Central memory CD8-positive, alpha-beta T cell (primary cell): Measurements from ENCODE around the gene STRN4.

Experiments
- ATAC-seq: fragments of 150-1000 bp; cut with Tn5 transposase; replicated peaks from 2 replicates; pipeline ENCODE4 v1.10.0; 2022; ENCODE audit warnings: mild to moderate bottlenecking, moderate FRiP score, moderate number of reproducible peaks; ENCODE audit not compliant: poor library complexity, severe bottlenecking; ENCODE audit errors: extremely low read depth
- DNase-seq, 2 donors: peaks; one replicate each; pipeline ENCODE4 v3.0.0; 2021; ENCODE audit warnings: low spot score in 2 of 2
- H3K27ac Mint-ChIP-seq: one replicate; pipeline ENCODE4 v1.8.0; 2022; ENCODE audit warnings: low read depth, mild to moderate bottlenecking, moderate library complexity, mixed read lengths
- H3K27me3 Mint-ChIP-seq: one replicate; pipeline ENCODE4 v1.8.0; 2022; ENCODE audit warnings: mixed read lengths
- H3K36me3 Mint-ChIP-seq: one replicate; pipeline ENCODE4 v1.8.0; 2022; ENCODE audit warnings: mild to moderate bottlenecking, moderate library complexity, mixed read lengths; ENCODE audit not compliant: insufficient read depth
- H3K4me1 Mint-ChIP-seq: one replicate; pipeline ENCODE4 v1.8.0; 2022; ENCODE audit warnings: mixed read lengths
- H3K4me3 Mint-ChIP-seq: one replicate; pipeline ENCODE4 v1.8.0; 2022; ENCODE audit warnings: mild to moderate bottlenecking, moderate library complexity, mixed read lengths
- H3K9me3 Mint-ChIP-seq: one replicate; pipeline ENCODE4 v1.8.0; 2022; ENCODE audit warnings: mixed read lengths

Gene STRN4

GRCh38 chr19:46731584-46731983, 14.7 kb downstream of the STRN4 start:
- ATAC-seq (no peak), DNase-seq (no peak)
- Mint-ChIP-seq H3K27ac (peak overlapping the region; percentile 38), H3K4me3 (no peak overlapping the region), H3K27me3 (no peaks in the 10 kb centered on the region), H3K9me3 (no peaks in the 10 kb centered on the region), H3K36me3 (peaks cover 47% of the 10 kb centered on the region), H3K4me1 (peaks cover 24% of the 10 kb centered on the region)

GRCh38 chr19:46731007-46731501, 15.2 kb downstream of the STRN4 start:
- Mint-ChIP-seq H3K4me1 (peaks cover 27% of the 10 kb centered on the region), H3K27ac (peak overlapping the region; percentile 38), H3K9me3 (no peaks in the 10 kb centered on the region), H3K36me3 (peaks cover 47% of the 10 kb centered on the region), H3K4me3 (no peak overlapping the region), H3K27me3 (no peaks in the 10 kb centered on the region)
- no peak for DNase-seq
- ATAC-seq = no peak

GRCh38 chr19:46730595-46730994, 15.7 kb downstream of the STRN4 start:
- H3K4me1 Mint-ChIP-seq = peaks cover 30% of the 10 kb centered on the region
- no peak overlapping the region for H3K4me3 Mint-ChIP-seq
- H3K36me3 Mint-ChIP-seq = peaks cover 46% of the 10 kb centered on the region
- no peak for ATAC-seq
- peak overlapping the region; percentile 38 for H3K27ac Mint-ChIP-seq
- no peak for DNase-seq
- H3K27me3 Mint-ChIP-seq = no peaks in the 10 kb centered on the region
- no peaks in the 10 kb centered on the region for H3K9me3 Mint-ChIP-seq

GRCh38 chr19:46730187-46730586, 16.1 kb downstream of the STRN4 start:
- Mint-ChIP-seq H3K4me1 (peaks cover 30% of the 10 kb centered on the region), H3K9me3 (no peaks in the 10 kb centered on the region), H3K27ac (no peak overlapping the region), H3K27me3 (no peaks in the 10 kb centered on the region), H3K36me3 (peaks cover 43% of the 10 kb centered on the region), H3K4me3 (no peak overlapping the region)
- no peak for DNase-seq
- ATAC-seq = no peak

DNA sequence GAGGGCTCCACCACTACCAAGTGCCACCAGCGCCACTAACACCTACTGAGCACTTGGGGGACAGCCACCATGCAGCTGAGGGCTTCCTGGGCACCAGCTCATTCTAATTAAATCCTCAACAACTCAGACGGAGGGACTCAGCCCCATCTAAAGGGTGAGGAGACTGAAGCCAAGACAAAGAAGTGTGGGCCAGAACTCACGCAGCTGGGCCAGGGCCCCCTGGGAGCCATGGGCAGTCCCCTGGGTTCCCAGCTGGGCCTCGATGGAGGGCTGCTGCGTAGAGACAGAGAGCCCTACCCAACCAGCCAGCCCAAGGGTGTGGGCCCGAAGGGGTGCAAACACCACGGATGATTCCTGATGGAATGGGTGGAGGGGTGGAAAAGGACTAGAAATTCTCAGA, 16.6 kb downstream of the STRN4 start:
- Mint-ChIP-seq H3K36me3 (peaks cover 42% of the 10 kb centered on the region), H3K27me3 (no peaks in the 10 kb centered on the region), H3K9me3 (no peaks in the 10 kb centered on the region), H3K27ac (no peak overlapping the region), H3K4me1 (peaks cover 30% of the 10 kb centered on the region), H3K4me3 (no peak overlapping the region)
- DNase-seq = no peak
- ATAC-seq = no peak

GRCh38 chr19:46728693-46729339, 17.4 kb downstream of the STRN4 start:
- no peak overlapping the region for H3K4me3 Mint-ChIP-seq
- peaks cover 30% of the 10 kb centered on the region for H3K4me1 Mint-ChIP-seq
- no peaks in the 10 kb centered on the region for H3K27me3 Mint-ChIP-seq
- H3K9me3 Mint-ChIP-seq = no peaks in the 10 kb centered on the region
- H3K36me3 Mint-ChIP-seq = peaks cover 43% of the 10 kb centered on the region
- no peak overlapping the region for H3K27ac Mint-ChIP-seq
- DNase-seq (peak; percentile 71 to 81), ATAC-seq (peak; percentile 89)

DNA sequence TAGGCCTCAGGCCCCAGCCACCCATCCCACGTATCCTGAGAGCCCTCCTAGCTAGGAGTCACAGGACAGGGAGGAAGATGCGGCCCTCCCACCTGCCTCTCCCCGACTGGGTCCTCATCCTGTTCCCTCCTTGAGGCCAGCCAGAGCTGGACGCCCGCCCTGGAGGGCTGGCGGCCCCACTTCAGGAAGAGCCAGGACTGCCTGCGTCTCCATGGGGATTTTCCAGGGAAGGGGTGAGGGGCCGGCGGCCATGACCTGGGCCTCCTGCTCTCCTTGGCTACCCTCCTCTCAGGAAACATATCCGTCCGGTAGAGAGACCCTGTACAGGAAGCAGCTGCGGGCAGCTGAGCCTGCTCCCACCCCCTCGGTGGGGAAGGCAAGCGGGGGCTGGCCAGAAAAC, 18.0 kb downstream of the STRN4 start:
- H3K36me3 Mint-ChIP-seq = peaks cover 39% of the 10 kb centered on the region
- no peak for DNase-seq
- H3K4me3 Mint-ChIP-seq = no peak overlapping the region
- no peak for ATAC-seq
- peaks cover 30% of the 10 kb centered on the region for H3K4me1 Mint-ChIP-seq
- no peaks in the 10 kb centered on the region for H3K27me3 Mint-ChIP-seq
- H3K9me3 Mint-ChIP-seq = no peaks in the 10 kb centered on the region
- no peak overlapping the region for H3K27ac Mint-ChIP-seq

GRCh38 chr19:46727757-46728156, 18.5 kb downstream of the STRN4 start:
- H3K4me1 Mint-ChIP-seq = peaks cover 30% of the 10 kb centered on the region
- ATAC-seq (no peak), DNase-seq (no peak)
- H3K27me3 Mint-ChIP-seq = no peaks in the 10 kb centered on the region
- peaks cover 40% of the 10 kb centered on the region for H3K36me3 Mint-ChIP-seq
- H3K9me3 Mint-ChIP-seq = no peaks in the 10 kb centered on the region
- no peak overlapping the region for H3K4me3 Mint-ChIP-seq
- H3K27ac Mint-ChIP-seq = no peak overlapping the region

DNA sequence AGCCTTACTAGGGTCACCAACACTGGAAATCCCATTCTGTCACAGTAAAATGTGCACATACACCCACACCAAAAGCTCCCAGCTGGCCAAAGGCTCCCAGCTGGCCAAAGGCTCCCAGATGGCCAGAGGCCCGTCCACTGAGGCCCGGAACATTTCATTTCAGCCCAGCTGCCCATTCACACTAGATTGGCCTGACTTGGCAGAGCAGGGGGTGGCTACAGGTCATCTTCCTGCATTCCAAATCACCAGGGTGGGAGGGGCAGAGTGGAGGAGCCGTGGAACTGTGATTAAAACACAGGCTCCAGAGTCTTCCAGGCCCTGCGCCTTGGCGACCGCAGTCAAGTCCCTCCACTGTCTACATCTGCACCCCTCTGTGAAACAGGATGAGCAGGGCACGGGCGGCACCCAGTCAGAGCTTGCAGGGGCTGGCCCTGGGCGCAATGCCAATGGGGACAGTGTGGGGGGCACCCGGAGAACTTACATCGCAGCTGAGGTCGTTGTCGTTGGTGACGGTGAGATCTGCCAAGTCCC, 19.2 kb downstream of the STRN4 start:
- no peak overlapping the region for H3K4me3 Mint-ChIP-seq
- no peaks in the 10 kb centered on the region for H3K27me3 Mint-ChIP-seq
- ATAC-seq (no peak), DNase-seq (no peak)
- no peaks in the 10 kb centered on the region for H3K9me3 Mint-ChIP-seq
- H3K36me3 Mint-ChIP-seq = peaks cover 40% of the 10 kb centered on the region
- H3K4me1 Mint-ChIP-seq = peaks cover 31% of the 10 kb centered on the region
- no peak overlapping the region for H3K27ac Mint-ChIP-seq

DNA sequence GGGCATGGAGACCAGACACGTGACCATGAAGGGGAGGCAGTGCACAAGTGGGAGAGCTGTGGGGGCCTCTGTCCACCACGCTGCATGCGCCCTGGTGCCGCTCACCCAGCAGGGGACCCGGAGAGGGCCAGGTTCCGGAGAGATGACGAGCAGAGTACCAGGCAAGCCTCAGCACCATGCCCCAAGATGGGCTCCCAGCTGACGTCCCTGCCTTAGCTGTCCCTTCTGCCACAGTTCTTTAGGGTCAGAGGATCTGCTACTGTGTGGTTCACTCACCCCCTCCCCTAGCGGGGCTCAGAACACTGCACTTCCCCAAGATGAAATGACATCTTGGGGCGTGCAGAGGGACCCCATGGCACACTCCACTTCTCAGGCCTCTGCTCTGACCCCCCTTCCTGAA, 19.7 kb downstream of the STRN4 start:
- ATAC-seq (no peak), DNase-seq (no peak)
- Mint-ChIP-seq H3K9me3 (no peaks in the 10 kb centered on the region), H3K27me3 (no peaks in the 10 kb centered on the region), H3K36me3 (peaks cover 40% of the 10 kb centered on the region), H3K4me3 (no peak overlapping the region), H3K27ac (peak overlapping the region; percentile 22), H3K4me1 (peaks cover 28% of the 10 kb centered on the region)

DNA sequence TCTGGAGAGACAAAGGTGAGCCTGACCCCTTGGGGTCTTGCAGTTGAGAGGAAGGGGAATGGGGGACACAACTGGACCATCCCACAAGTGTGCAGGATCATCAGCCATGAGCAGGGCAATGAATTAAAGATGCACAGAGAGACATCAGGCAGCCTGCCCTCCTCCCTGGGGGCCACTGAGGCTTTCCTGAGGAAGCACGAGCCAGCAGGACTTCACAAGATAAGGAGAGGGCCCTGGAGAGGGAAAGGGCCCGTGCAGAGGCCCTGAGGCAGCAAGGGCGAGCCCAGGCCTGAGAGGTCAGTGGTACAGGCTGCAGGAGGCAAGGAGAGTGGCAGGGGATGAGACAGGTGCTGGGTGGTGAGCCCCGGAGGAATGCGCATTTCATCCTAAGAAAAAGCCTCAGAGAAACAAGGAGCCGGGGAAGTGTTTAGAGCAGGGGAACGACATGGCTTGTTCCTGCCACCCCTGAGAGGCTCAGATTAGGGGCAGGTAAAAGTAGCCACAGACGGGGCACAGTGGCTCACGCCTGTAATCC, 20.3 kb downstream of the STRN4 start:
- no peaks in the 10 kb centered on the region for H3K27me3 Mint-ChIP-seq
- ATAC-seq (no peak), DNase-seq (no peak)
- H3K4me1 Mint-ChIP-seq = peaks cover 28% of the 10 kb centered on the region
- peaks cover 38% of the 10 kb centered on the region for H3K36me3 Mint-ChIP-seq
- peak overlapping the region; percentile 22 for H3K27ac Mint-ChIP-seq
- no peak overlapping the region for H3K4me3 Mint-ChIP-seq
- H3K9me3 Mint-ChIP-seq = no peaks in the 10 kb centered on the region

DNA sequence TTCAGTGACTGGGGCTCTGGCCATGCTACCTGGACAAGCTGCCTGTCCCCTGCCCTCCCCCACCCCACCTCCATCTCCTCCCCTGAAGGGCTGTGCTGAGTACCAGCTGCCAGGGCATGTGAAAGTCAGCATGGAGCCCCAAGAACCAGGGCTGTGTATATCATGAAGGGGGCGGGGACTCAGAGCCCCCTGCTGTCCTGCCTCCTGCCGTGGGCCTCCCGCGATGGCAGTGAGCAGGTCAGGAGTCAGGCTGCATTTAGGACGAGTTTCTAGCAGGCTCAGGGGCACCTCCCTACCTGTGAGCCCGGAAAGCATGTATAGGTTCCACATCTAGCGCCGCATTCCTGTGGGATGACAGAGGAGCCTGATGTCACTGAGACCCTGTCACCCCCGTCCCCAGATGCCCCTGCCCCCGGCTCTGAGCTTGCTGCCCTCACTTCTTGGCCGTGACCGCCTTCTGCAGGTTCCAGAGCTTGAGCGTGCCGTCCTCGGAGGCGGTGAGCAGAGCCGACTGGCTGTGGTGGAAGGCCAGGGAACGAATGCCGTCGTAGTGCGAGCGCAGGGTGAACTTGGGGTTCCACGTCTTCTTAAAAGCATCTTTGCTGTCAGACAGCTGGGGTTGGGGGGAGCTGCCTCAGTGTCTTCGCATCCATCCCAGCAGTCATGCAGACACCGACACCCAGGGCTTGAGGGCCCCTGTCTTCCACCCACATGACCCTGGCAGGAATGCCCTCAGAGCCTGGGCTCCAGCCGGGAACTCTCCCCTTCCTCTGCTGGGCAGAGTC, 21.0 kb downstream of the STRN4 start:
- H3K4me1 Mint-ChIP-seq = peaks cover 30% of the 10 kb centered on the region
- ATAC-seq = no peak
- peak overlapping the region; percentile 22 for H3K27ac Mint-ChIP-seq
- DNase-seq = no peak
- no peaks in the 10 kb centered on the region for H3K27me3 Mint-ChIP-seq
- no peaks in the 10 kb centered on the region for H3K9me3 Mint-ChIP-seq
- H3K36me3 Mint-ChIP-seq = peaks cover 36% of the 10 kb centered on the region
- H3K4me3 Mint-ChIP-seq = no peak overlapping the region

DNA sequence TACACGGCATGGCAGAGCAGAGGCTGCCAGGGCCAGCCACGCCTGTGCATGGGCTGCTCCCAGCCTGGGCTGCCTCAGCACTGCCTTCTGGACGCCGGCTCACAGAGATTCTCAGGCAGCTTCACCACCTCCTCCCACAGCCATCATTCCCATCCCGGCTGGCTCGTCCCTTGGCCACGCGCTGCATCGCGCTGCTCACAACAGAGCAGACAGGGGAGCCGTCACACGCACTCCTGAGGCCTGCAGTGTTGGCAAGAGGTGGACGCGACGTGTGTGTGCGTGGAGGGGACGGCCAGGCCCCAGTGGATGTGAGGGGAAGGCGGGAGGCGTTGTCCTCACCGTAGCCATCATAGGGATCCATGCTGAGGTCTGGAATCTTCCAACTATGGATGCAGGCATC, 21.8 kb downstream of the STRN4 start:
- Mint-ChIP-seq H3K9me3 (no peaks in the 10 kb centered on the region), H3K27ac (no peak overlapping the region), H3K4me1 (peaks cover 33% of the 10 kb centered on the region), H3K4me3 (no peak overlapping the region), H3K36me3 (peaks cover 36% of the 10 kb centered on the region), H3K27me3 (no peaks in the 10 kb centered on the region)
- DNase-seq (no peak), ATAC-seq (no peak)
